ENCODE measurements around the gene KRAS.

The KRAS gene

GRCh38 chr12:25194722-25195055 lies 56.0 kb downstream of the KRAS start:
- DNase-seq, result no peak

GRCh38 chr12:25194214-25194613 lies 56.5 kb downstream of the KRAS start:
- no peak for DNase-seq

GRCh38 chr12:25190793-25191192 lies 59.9 kb downstream of the KRAS start:
- DNase-seq, result no peak

GRCh38 chr12:25189656-25190055 lies 61.1 kb downstream of the KRAS start:
- DNase-seq, result no peak

- DNase-seq, result no peak
Observed at GRCh38 chr12:25187781-25188180, 62.9 kb downstream of the KRAS start.

- no peak for DNase-seq
Observed at GRCh38 chr12:25186788-25187402, 63.8 kb downstream of the KRAS start.

GRCh38 chr12:25186038-25186787 lies 64.5 kb downstream of the KRAS start:
- no peak for DNase-seq

- no peak for DNase-seq
Observed at GRCh38 chr12:25184132-25184531, 66.6 kb downstream of the KRAS start.

- DNase-seq, result no peak
Observed at GRCh38 chr12:25182765-25183164, 68.0 kb downstream of the KRAS start.

GRCh38 chr12:25162866-25163265 lies 87.9 kb downstream of the KRAS start:
- DNase-seq, result no peak

- DNase-seq, result no peak
Observed at GRCh38 chr12:25156061-25156460, 94.7 kb downstream of the KRAS start.

GRCh38 chr12:25155022-25155576 lies 95.6 kb downstream of the KRAS start:
- peak; percentile 3 for DNase-seq
